Breast epithelium (tissue), 4 donors: ENCODE measurements around the gene YPEL5. TPM values are rescaled to one million over a fixed set of nuclear protein-coding genes. Genes with fewer than 3 reads are reported as not detected.

ENCODE experiments used
- DNase-seq, 2 donors: peaks; one replicate each; pipeline ENCODE4 v3.0.0-alpha.2; 2019; ENCODE audit warnings: low spot score in 2 of 2
- H3K27ac ChIP-seq, 2 donors: fragments of 200-600 bp; sonication (generic) in 1 of 2; one replicate each; pipeline ENCODE4 v1.5.1; 2016 to 2019; ENCODE audit warnings: mild to moderate bottlenecking in 1 of 2
- H3K27me3 ChIP-seq, 2 donors: fragments of 200-600 bp; sonication (generic) in 1 of 2; one replicate each; pipeline versions ENCODE4 v1.5.1 to v1.6.0; 2017 to 2019; ENCODE audit warnings: control low read depth in 1 of 2, mild to moderate bottlenecking in 1 of 2
- H3K36me3 ChIP-seq: fragments of 200-600 bp; one replicate; pipeline ENCODE4 v1.5.1; 2019
- H3K4me1 ChIP-seq, 2 donors: fragments of 200-600 bp; sonication (generic); one replicate each; pipeline ENCODE4 v1.5.1; 2016 to 2019; ENCODE audit warnings: control low read depth in 1 of 2
- H3K4me3 ChIP-seq, 3 donors: fragments of 200-600 bp; sonication (generic); 1 replicate in 2 of 3; 2 replicates in 1 of 3; pipeline ENCODE4 v1.5.1; 2016 to 2019; ENCODE audit warnings: mild to moderate bottlenecking in 3 of 3, moderate library complexity in 2 of 3
- H3K9me3 ChIP-seq, 2 donors: fragments of 200-600 bp; sonication (generic) in 1 of 2; one replicate each; pipeline ENCODE4 v1.5.1; 2016 to 2019; ENCODE audit warnings: control low read depth in 1 of 2
- CTCF ChIP-seq, 3 donors: fragments of 450-650 bp; IDR thresholded peaks; one replicate each; pipeline ENCODE4 v1.5.1; 2016 to 2017; ENCODE audit warnings: antibody characterized with exemption in 3 of 3, mild to moderate bottlenecking in 3 of 3, moderate library complexity in 3 of 3
- POLR2A ChIP-seq: fragments of 450-650 bp; IDR thresholded peaks from one replicate; pipeline ENCODE4 v1.6.1; 2016; ENCODE audit warnings: antibody characterized with exemption, mild to moderate bottlenecking, moderate library complexity
- POLR2AphosphoS5 ChIP-seq, 3 donors: sonication (generic); formaldehyde crosslinking; IDR thresholded peaks; one replicate each; pipeline ENCODE4 v1.6.1; 2017; ENCODE audit warnings: antibody characterized with exemption in 3 of 3
- intact Hi-C: fragments of 100-400 bp; cut with DNase I; formaldehyde crosslinking; loops from one replicate; pipeline ENCODE4 v1.15.1; 2023; ENCODE audit warnings: low total_unique reads
- total RNA-seq, 3 donors: library from RNA; depleted of rRNA; stranded (reverse); fragments of >200 nt; gene quantifications; one replicate each; pipeline ENCODE4 v1.1.0, GENCODE V29; 2016

The YPEL5 gene
- total RNA-seq, 3 donors from 2014 or later = 90.8 to 161 (median 104) TPM

GRCh38 chr2:30159766-30160165, 13.0 kb downstream of the YPEL5 start:
- Histone ChIP-seq H3K4me3 (no peak overlapping the region), H3K36me3 (peaks cover 9% of the 10 kb centered on the region), H3K27ac (no peak overlapping the region), H3K27me3 (no peaks in the 10 kb centered on the region), H3K4me1 (no peaks in the 10 kb centered on the region), H3K9me3 (no peaks in the 10 kb centered on the region)
- TF ChIP-seq CTCF (IDR thresholded peaks at IDR 0.05) = no peak
- no peak for TF ChIP-seq POLR2A
- DNase-seq = no peak
- intact Hi-C loops = no loop called here

GRCh38 chr2:30161929-30162706, 15.3 kb downstream of the YPEL5 start:
- no peak overlapping the region for H3K4me3 ChIP-seq
- H3K9me3 ChIP-seq = no peaks in the 10 kb centered on the region
- H3K4me1 ChIP-seq = no peaks in the 10 kb centered on the region
- TF ChIP-seq POLR2AphosphoS5 (IDR thresholded peaks at IDR 0.05) (no peak), POLR2A (no peak), CTCF (IDR thresholded peaks at IDR 0.05) (no peak)
- DNase-seq = no peak
- no peak overlapping the region for H3K27ac ChIP-seq
- no peaks in the 10 kb centered on the region for H3K27me3 ChIP-seq
- peaks cover 9% of the 10 kb centered on the region for H3K36me3 ChIP-seq
- intact Hi-C loops = no loop called here

GRCh38 chr2:30162806-30163205, 16.0 kb downstream of the YPEL5 start:
- TF ChIP-seq POLR2AphosphoS5 (IDR thresholded peaks at IDR 0.05) = no peak
- no peak for TF ChIP-seq POLR2A
- no peak for TF ChIP-seq CTCF (IDR thresholded peaks at IDR 0.05)

GRCh38 chr2:30164131-30164925, 17.5 kb downstream of the YPEL5 start:
- TF ChIP-seq CTCF (IDR thresholded peaks at IDR 0.05) (no peak), POLR2AphosphoS5 (IDR thresholded peaks at IDR 0.05) (no peak), POLR2A (no peak)
- no peak overlapping the region for H3K4me3 ChIP-seq
- no peaks in the 10 kb centered on the region for H3K36me3 ChIP-seq
- DNase-seq = no peak
- H3K9me3 ChIP-seq = no peaks in the 10 kb centered on the region
- H3K27ac ChIP-seq = peak overlapping the region in 1 of 2 donors; percentile 38
- intact Hi-C loops = no loop called here
- H3K27me3 ChIP-seq = no peaks in the 10 kb centered on the region
- no peaks in the 10 kb centered on the region for H3K4me1 ChIP-seq

More at GRCh38 chr2:30162806-30163205, 16.0 kb downstream of the YPEL5 start:
- no peak for DNase-seq
- Histone ChIP-seq H3K36me3 (peaks cover 4% of the 10 kb centered on the region), H3K9me3 (no peaks in the 10 kb centered on the region), H3K4me1 (no peaks in the 10 kb centered on the region), H3K4me3 (no peak overlapping the region), H3K27me3 (no peaks in the 10 kb centered on the region), H3K27ac (no peak overlapping the region)
- intact Hi-C loops = no loop called here

GRCh38 chr2:30165050-30165520, 18.3 kb downstream of the YPEL5 start:
- H3K36me3 ChIP-seq = no peaks in the 10 kb centered on the region
- no peak overlapping the region for H3K4me3 ChIP-seq
- peak overlapping the region in 1 of 2 donors; percentile 38 for H3K27ac ChIP-seq
- H3K27me3 ChIP-seq = no peaks in the 10 kb centered on the region
- intact Hi-C loops = no loop called here
- no peaks in the 10 kb centered on the region for H3K4me1 ChIP-seq
- no peak for TF ChIP-seq POLR2A
- peak; percentile 62 to 80 (median 78) for TF ChIP-seq CTCF (IDR thresholded peaks at IDR 0.05)
- no peak for TF ChIP-seq POLR2AphosphoS5 (IDR thresholded peaks at IDR 0.05)
- DNase-seq = peak in 1 of 2 donors; percentile 33
- H3K9me3 ChIP-seq = no peaks in the 10 kb centered on the region
